ENCODE measurements around the gene IFT88.

DNA sequence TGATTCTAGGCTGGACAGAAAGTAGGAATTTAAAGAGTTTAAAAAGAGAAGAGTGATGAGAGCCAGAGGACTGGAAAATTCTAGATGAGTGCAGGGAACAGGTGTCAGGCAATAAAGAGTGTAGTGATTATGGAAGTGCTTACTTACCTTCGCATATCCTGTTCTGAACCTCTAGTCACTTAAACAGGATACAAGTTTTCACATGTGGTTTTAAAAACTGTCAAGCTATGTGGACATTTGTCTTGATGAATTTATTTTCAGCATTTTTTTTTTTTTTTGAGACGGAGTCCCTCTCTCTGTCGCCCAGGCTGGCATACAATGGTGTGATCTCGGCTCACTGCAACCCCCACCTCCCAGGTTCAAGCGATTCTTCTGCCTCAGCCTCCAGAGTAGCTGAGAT is 102.2 kb downstream of the IFT88 start:
- TF ChIP-seq, protein P1, sequence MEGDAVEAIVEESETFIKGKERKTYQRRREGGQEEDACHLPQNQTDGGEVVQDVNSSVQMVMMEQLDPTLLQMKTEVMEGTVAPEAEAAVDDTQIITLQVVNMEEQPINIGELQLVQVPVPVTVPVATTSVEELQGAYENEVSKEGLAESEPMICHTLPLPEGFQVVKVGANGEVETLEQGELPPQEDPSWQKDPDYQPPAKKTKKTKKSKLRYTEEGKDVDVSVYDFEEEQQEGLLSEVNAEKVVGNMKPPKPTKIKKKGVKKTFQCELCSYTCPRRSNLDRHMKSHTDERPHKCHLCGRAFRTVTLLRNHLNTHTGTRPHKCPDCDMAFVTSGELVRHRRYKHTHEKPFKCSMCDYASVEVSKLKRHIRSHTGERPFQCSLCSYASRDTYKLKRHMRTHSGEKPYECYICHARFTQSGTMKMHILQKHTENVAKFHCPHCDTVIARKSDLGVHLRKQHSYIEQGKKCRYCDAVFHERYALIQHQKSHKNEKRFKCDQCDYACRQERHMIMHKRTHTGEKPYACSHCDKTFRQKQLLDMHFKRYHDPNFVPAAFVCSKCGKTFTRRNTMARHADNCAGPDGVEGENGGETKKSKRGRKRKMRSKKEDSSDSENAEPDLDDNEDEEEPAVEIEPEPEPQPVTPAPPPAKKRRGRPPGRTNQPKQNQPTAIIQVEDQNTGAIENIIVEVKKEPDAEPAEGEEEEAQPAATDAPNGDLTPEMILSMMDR (conservative IDR thresholded peaks at IDR 0.05), result no peak
- TF ChIP-seq ZFX (IDR thresholded peaks at IDR 0.05), result no peak

All from C4-2B (cell line).